MM.1S (cell line): ENCODE data around the gene NDUFAF4.

Source experiments
- DNase-seq: peaks from one replicate; pipeline ENCODE4 v3.0.0-alpha.2; 2015
- H2AFZ ChIP-seq: fragments of 300-600 bp; sonication (generic); 2 replicates; pipeline ENCODE4 v1.6.0; 2016; ENCODE audit warnings: antibody characterized with exemption, low read length
- H3F3A ChIP-seq: fragments of 300-600 bp; sonication (generic); 2 replicates; pipeline ENCODE4 v1.6.1; 2016; ENCODE audit warnings: mild to moderate bottlenecking, antibody characterized with exemption, low read length, moderate library complexity, mixed read lengths; ENCODE audit not compliant: insufficient read depth
- H3K27ac ChIP-seq: fragments of 300-600 bp; sonication (generic); 2 replicates; pipeline ENCODE4 v1.5.1; 2016; ENCODE audit warnings: mild to moderate bottlenecking, low read length
- H3K27me3 ChIP-seq: fragments of 300-600 bp; sonication (generic); replicated peaks from 2 replicates; pipeline ENCODE4 v1.6.0; 2016; ENCODE audit warnings: low read length; ENCODE audit not compliant: insufficient read depth
- H3K36me3 ChIP-seq: fragments of 300-600 bp; sonication (generic); replicated peaks from 2 replicates; pipeline ENCODE4 v1.6.1; 2016; ENCODE audit warnings: mild to moderate bottlenecking, low read length, mixed read lengths; ENCODE audit not compliant: insufficient read depth
- H3K4me1 ChIP-seq: fragments of 300-600 bp; sonication (generic); 2 replicates; pipeline ENCODE4 v1.6.1; 2016; ENCODE audit warnings: low read length, mixed read lengths
- H3K4me2 ChIP-seq: fragments of 300-600 bp; sonication (generic); 2 replicates; pipeline ENCODE4 v1.6.0; 2016; ENCODE audit warnings: low read depth, low read length
- H3K4me3 ChIP-seq: fragments of 300-600 bp; sonication (generic); 2 replicates; pipeline ENCODE4 v1.5.1; 2016; ENCODE audit warnings: low read length, mixed read lengths
- H3K79me2 ChIP-seq: fragments of 300-600 bp; sonication (generic); 2 replicates; pipeline ENCODE4 v1.6.1; 2016; ENCODE audit warnings: mixed run types, low read length, mixed read lengths
- H3K9ac ChIP-seq: fragments of 300-600 bp; sonication (generic); 2 replicates; pipeline ENCODE4 v1.6.1; 2016; ENCODE audit warnings: low read length, mixed read lengths
- H3K9me2 ChIP-seq: fragments of 300-600 bp; sonication (generic); replicated peaks from 2 replicates; pipeline ENCODE4 v1.6.1; 2016; ENCODE audit warnings: mild to moderate bottlenecking, low read length, mixed read lengths; ENCODE audit not compliant: insufficient read depth
- H3K9me3 ChIP-seq: fragments of 300-600 bp; sonication (generic); replicated peaks from 2 replicates; pipeline ENCODE4 v1.6.1; 2016; ENCODE audit warnings: mild to moderate bottlenecking, low read length, mixed read lengths; ENCODE audit not compliant: insufficient read depth
- H4K20me1 ChIP-seq: fragments of 300-600 bp; sonication (generic); 2 replicates; pipeline ENCODE4 v1.6.1; 2016; ENCODE audit warnings: mild to moderate bottlenecking, low read length, moderate library complexity, mixed read lengths; ENCODE audit not compliant: insufficient read depth
- CTCF ChIP-seq: fragments of 300-600 bp; sonication (generic); IDR thresholded peaks from 2 replicates; pipeline ENCODE4 v1.5.1; 2016; ENCODE audit warnings: antibody characterized with exemption, low read length, mixed read lengths
- EZH2 ChIP-seq: fragments of 300-600 bp; sonication (generic); optimal IDR thresholded peaks from 2 replicates; pipeline ENCODE3; 2017; ENCODE audit warnings: low read depth, mild to moderate bottlenecking, antibody characterized with exemption, low read length, mixed read lengths
- EZH2phosphoT487 ChIP-seq: fragments of 300-600 bp; sonication (generic); IDR thresholded peaks from 2 replicates; pipeline ENCODE4 v1.6.1; 2018; ENCODE audit warnings: antibody characterized with exemption, low read length

NDUFAF4 gene

GRCh38 chr6:96934087-96934486 is 36.4 kb upstream of the NDUFAF4 start:
- Histone ChIP-seq H3K4me2 (no peak overlapping the region), H2AFZ (no peak overlapping the region), H4K20me1 (no peaks in the 10 kb centered on the region), H3K9me3 (no peaks in the 10 kb centered on the region), H3K9ac (no peak overlapping the region), H3K27me3 (no peaks in the 10 kb centered on the region), H3K4me3 (no peak overlapping the region), H3K79me2 (no peaks in the 10 kb centered on the region), H3K36me3 (no peaks in the 10 kb centered on the region), H3K27ac (no peak overlapping the region), H3K9me2 (no peaks in the 10 kb centered on the region), H3K4me1 (no peaks in the 10 kb centered on the region), H3F3A (no peaks in the 10 kb centered on the region)
- no peak for TF ChIP-seq EZH2
- TF ChIP-seq EZH2phosphoT487 = no peak
- TF ChIP-seq CTCF = no peak
- DNase-seq = no peak

- Histone ChIP-seq H3K27me3 (no peaks in the 10 kb centered on the region), H4K20me1 (no peaks in the 10 kb centered on the region), H2AFZ (no peak overlapping the region), H3K36me3 (no peaks in the 10 kb centered on the region), H3F3A (no peaks in the 10 kb centered on the region), H3K9me2 (no peaks in the 10 kb centered on the region), H3K9me3 (no peaks in the 10 kb centered on the region), H3K4me3 (no peak overlapping the region), H3K27ac (no peak overlapping the region), H3K4me2 (no peak overlapping the region), H3K79me2 (no peaks in the 10 kb centered on the region), H3K9ac (no peak overlapping the region), H3K4me1 (0 out of 2 replicates have a peak, but pooled peaks cover 1% of the 10 kb centered on the region)
- DNase-seq = no peak
- TF ChIP-seq EZH2phosphoT487 = no peak
- no peak for TF ChIP-seq CTCF
- TF ChIP-seq EZH2 = no peak
Observed at GRCh38 chr6:96931198-96931597, 33.5 kb upstream of the NDUFAF4 start.

GRCh38 chr6:96929741-96930140 is 32.0 kb upstream of the NDUFAF4 start:
- Histone ChIP-seq H3K4me1 (peaks cover 10% of the 10 kb centered on the region; the same call in 1 of the 2 replicates), H3K9ac (no peak overlapping the region), H3K9me2 (no peaks in the 10 kb centered on the region), H3F3A (peaks cover 8% of the 10 kb centered on the region), H3K27ac (no peak overlapping the region), H4K20me1 (no peaks in the 10 kb centered on the region), H3K36me3 (no peaks in the 10 kb centered on the region), H3K9me3 (no peaks in the 10 kb centered on the region), H3K4me2 (no peak overlapping the region), H2AFZ (no peak overlapping the region), H3K27me3 (no peaks in the 10 kb centered on the region), H3K79me2 (no peaks in the 10 kb centered on the region), H3K4me3 (no peak overlapping the region)
- DNase-seq = no peak
- TF ChIP-seq EZH2phosphoT487 (no peak), CTCF (no peak), EZH2 (no peak)
